ENCODE results near the gene SHISA6.

The SHISA6 gene

GRCh38 chr17:11278992-11279270 is 37.9 kb downstream of the SHISA6 start:
- TF ChIP-seq YY1 (IDR thresholded peaks at IDR 0.05; ENCODE audit: low read depth) (no peak), RAD21 (IDR thresholded peaks at IDR 0.05; ENCODE audit: low read depth) (no peak), CREB1 (IDR thresholded peaks at IDR 0.05; ENCODE audit: low read depth) (no peak), CEBPB (IDR thresholded peaks at IDR 0.05) (no peak), MAX (IDR thresholded peaks at IDR 0.05) (no peak), REST (IDR thresholded peaks at IDR 0.05; ENCODE audit: low read depth) (no peak), FOXM1 (IDR thresholded peaks at IDR 0.05; ENCODE audit: borderline replicate concordance, low read depth) (no peak), TEAD4 (IDR thresholded peaks at IDR 0.05) (no peak), NFIC (IDR thresholded peaks at IDR 0.05) (no peak)

- TF ChIP-seq NFIC (IDR thresholded peaks at IDR 0.05), result no peak
- TF ChIP-seq TCF12 (IDR thresholded peaks at IDR 0.05; ENCODE audit: low read depth), result no peak
- TF ChIP-seq YY1 (IDR thresholded peaks at IDR 0.05; ENCODE audit: low read depth), result no peak
- TF ChIP-seq MAX (IDR thresholded peaks at IDR 0.05), result no peak
- TF ChIP-seq USF1 (IDR thresholded peaks at IDR 0.05), result no peak
- TF ChIP-seq FOXM1 (IDR thresholded peaks at IDR 0.05; ENCODE audit: borderline replicate concordance, low read depth), result no peak
- no peak for TF ChIP-seq TEAD4 (IDR thresholded peaks at IDR 0.05)
- no peak for TF ChIP-seq EP300 (IDR thresholded peaks at IDR 0.05; ENCODE audit: borderline replicate concordance)
- TF ChIP-seq EGR1 (IDR thresholded peaks at IDR 0.05), result no peak
- TF ChIP-seq REST (IDR thresholded peaks at IDR 0.05; ENCODE audit: low read depth), result no peak
- TF ChIP-seq RAD21 (IDR thresholded peaks at IDR 0.05; ENCODE audit: low read depth), result no peak
- no peak for TF ChIP-seq CEBPB (IDR thresholded peaks at IDR 0.05)
- TF ChIP-seq CREB1 (IDR thresholded peaks at IDR 0.05; ENCODE audit: low read depth), result no peak
- no peak for TF ChIP-seq ZBTB7A (IDR thresholded peaks at IDR 0.05; ENCODE audit: low read depth)
- TF ChIP-seq TAF1 (IDR thresholded peaks at IDR 0.05; ENCODE audit: low read depth), result no peak
Measured at GRCh38 chr17:11279776-11280344, 38.8 kb downstream of the SHISA6 start.

- no peak for TF ChIP-seq MAX (IDR thresholded peaks at IDR 0.05)
- no peak for TF ChIP-seq REST (IDR thresholded peaks at IDR 0.05; ENCODE audit: low read depth)
- TF ChIP-seq ZBTB7A (IDR thresholded peaks at IDR 0.05; ENCODE audit: low read depth), result no peak
Measured at GRCh38 chr17:11282586-11282985, 41.6 kb downstream of the SHISA6 start.

GRCh38 chr17:11284811-11285210 is 43.8 kb downstream of the SHISA6 start:
- TF ChIP-seq ZBTB7A (IDR thresholded peaks at IDR 0.05; ENCODE audit: low read depth) (no peak), RAD21 (IDR thresholded peaks at IDR 0.05; ENCODE audit: low read depth) (no peak), EP300 (IDR thresholded peaks at IDR 0.05; ENCODE audit: borderline replicate concordance) (no peak), TAF1 (IDR thresholded peaks at IDR 0.05; ENCODE audit: low read depth) (no peak), NFIC (IDR thresholded peaks at IDR 0.05) (no peak), TCF12 (IDR thresholded peaks at IDR 0.05; ENCODE audit: low read depth) (no peak), REST (IDR thresholded peaks at IDR 0.05; ENCODE audit: low read depth) (no peak), YY1 (IDR thresholded peaks at IDR 0.05; ENCODE audit: low read depth) (no peak), TEAD4 (IDR thresholded peaks at IDR 0.05) (no peak)

Measured in Ishikawa (cell line).